Colon (tissue), 2 donors: Measurements from ENCODE around the gene BRCA1.
"Not testable (repeated sequence)": the region's sequence is repeated elsewhere in the genome, so short reads cannot be mapped to it uniquely, and the experiment has no call there.

Experiments
- FAIRE-seq: peaks from 2 replicates; lab custom pipeline; 2012; peaks lifted over from hg19 to GRCh38; lab: Jason Lieb, UNC
- donor health status: control.
- donor health status: control.

The BRCA1 gene

GRCh38 chr17:43133439-43133838 is 8.3 kb upstream of the BRCA1 start:
- not testable (repeated sequence) for FAIRE-seq

GRCh38 chr17:43132117-43132516 is 7.0 kb upstream of the BRCA1 start:
- FAIRE-seq: no peak

GRCh38 chr17:43129671-43130010 is 4.5 kb upstream of the BRCA1 start:
- FAIRE-seq: no peak

DNA sequence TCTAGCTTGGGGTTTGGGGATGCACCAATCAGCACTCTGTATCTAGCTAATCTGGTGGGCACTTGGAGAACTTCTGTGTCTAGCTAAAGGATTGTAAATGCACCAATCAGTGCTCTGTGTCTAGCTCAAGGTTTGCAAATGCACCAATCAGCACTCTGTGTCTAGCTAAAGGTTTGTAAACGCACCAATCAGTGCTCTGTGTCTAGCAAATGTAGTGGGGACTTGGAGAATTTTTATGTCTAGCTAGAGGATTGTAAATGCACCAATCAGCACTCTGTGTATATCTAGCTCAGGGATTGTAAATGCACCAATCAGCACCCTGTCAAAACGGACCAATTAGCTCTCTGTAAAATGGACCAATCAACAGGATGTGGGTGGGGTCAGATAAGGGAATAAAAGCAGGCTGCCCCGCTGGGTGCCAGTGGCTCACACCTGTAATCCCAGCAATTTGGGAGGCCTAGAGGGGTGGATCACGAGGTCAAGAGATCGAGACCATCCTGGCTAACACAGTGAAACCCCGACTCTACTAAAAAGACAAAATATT is 2.2 kb upstream of the BRCA1 start:
- not testable (repeated sequence) for FAIRE-seq

DNA sequence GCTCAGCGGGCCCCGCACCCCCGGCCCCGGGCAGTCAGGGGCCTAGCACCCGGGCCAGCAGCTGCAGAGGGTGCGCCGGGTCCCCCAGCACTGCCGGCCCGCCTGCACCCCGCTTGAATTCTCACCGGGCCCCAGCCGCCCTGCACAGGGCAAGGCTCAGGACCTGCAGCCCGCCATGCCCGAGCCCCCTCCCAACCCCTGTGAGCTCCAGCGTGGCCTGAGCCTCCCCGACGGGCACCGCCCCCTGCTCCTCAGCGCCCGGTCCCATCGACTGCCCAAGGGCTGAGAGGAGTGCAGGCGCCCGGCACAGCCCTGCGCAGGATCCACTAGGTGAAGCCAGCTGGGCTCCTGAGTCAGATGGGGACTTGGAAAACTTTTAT is 1.7 kb upstream of the BRCA1 start:
- FAIRE-seq: no peak

DNA sequence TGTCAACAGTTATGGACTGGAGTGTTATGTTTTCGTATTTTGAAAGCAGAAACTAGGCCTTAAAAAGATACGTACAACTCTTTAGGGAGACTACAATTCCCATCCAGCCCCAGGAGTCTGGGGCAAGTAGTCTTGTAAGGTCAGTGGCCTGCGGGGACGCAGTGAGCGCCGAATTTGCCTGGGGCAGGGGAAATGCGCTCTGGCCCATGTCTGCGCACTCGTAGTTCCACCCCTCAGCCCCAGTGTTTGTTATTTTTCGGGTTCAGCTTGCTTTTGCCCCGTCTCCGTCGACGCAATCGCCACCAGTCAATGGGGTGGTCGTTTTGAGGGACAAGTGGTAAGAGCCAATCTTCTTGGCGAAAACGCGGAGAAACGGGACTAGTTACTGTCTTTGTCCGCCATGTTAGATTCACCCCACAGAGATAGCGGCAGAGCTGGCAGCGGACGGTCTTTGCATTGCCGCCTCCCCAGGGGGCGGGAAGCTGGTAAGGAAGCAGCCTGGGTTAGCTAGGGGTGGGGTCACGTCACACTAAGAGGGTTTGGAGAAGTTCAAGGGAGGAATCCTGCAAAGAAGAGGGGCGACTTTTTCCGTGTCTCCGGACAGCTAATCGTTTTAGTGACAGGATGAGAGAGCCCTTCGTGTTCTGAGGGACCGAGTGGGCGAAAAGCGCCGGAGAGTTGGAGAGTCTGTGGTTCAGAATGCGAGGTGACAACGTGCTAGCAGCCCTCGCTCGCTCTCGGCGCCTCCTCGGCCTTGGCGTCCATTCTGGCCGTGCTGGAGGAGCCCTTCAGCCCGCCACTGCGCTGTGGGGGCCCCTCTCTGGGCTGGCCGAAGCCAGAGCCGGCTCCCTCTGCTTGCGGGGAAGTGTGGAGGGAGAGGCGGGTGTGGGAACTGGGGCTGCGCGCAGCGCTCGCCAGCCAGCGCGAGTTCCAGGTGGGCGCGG is 1.1 kb upstream of the BRCA1 start:
- no peak for FAIRE-seq

GRCh38 chr17:43118679-43119615 is 6.2 kb downstream of the BRCA1 start:
- no peak for FAIRE-seq

GRCh38 chr17:43114151-43114552 is 11.0 kb downstream of the BRCA1 start:
- FAIRE-seq: no peak

DNA sequence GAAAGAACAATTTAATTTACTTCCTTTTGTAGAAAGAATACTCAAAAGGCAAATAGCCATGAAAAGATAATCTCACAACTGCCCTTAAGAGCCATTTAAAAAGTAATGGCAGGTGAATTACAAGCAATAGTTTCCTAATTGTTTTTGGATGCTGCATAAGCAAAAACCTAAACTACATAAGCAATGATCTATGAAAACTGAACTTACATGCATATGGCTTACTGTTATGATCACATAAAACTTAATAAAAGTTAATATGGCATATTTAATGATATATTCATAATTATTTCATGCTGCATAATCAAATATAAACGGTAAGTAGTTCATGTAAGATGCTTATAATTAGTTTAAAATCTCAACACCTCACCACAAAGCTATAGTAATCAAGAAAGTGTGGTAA is 18.6 kb downstream of the BRCA1 start:
- no peak for FAIRE-seq

GRCh38 chr17:43105146-43105545 is 20.0 kb downstream of the BRCA1 start:
- FAIRE-seq: no peak

DNA sequence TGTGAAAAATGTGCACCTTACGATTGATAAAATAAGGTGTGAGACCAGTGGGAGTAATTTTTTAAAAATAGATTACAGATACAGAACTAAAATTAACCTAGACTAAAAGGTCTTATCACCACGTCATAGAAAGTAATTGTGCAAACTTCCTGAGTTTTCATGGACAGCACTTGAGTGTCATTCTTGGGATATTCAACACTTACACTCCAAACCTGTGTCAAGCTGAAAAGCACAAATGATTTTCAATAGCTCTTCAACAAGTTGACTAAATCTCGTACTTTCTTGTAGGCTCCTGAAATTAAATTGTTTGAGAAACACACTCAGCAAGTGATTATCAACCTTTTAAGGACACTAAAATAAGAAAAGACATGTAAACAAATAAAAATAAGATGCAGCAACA is 20.5 kb downstream of the BRCA1 start:
- FAIRE-seq: no peak

- not testable (repeated sequence) for FAIRE-seq
Measured at GRCh38 chr17:43095364-43095763, 29.8 kb downstream of the BRCA1 start.

- no peak for FAIRE-seq
Measured at GRCh38 chr17:43094129-43094835, 30.9 kb downstream of the BRCA1 start.

GRCh38 chr17:43092901-43093300 is 32.3 kb downstream of the BRCA1 start:
- no peak for FAIRE-seq

DNA sequence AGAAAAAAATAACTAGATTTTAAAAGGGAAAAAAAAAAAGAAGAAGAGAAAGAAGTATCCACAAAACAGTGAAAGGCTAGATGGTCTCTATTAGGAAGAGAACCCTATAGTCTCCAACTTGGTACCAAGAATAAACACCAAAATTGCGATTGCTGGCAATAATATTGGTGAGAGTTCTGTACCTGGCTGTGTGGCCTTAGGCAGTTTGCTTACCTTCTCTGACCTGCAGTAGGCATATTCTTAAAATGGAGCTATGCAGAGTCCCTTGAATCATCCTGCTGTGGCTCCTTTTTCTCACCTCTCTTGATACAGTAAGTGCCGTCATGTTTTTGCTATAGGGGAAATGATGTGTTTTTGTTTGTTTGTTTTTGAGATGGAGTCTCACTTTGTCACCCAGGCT is 35.1 kb downstream of the BRCA1 start:
- FAIRE-seq: no peak

- no peak for FAIRE-seq
Measured at GRCh38 chr17:43085474-43085873, 39.7 kb downstream of the BRCA1 start.

DNA sequence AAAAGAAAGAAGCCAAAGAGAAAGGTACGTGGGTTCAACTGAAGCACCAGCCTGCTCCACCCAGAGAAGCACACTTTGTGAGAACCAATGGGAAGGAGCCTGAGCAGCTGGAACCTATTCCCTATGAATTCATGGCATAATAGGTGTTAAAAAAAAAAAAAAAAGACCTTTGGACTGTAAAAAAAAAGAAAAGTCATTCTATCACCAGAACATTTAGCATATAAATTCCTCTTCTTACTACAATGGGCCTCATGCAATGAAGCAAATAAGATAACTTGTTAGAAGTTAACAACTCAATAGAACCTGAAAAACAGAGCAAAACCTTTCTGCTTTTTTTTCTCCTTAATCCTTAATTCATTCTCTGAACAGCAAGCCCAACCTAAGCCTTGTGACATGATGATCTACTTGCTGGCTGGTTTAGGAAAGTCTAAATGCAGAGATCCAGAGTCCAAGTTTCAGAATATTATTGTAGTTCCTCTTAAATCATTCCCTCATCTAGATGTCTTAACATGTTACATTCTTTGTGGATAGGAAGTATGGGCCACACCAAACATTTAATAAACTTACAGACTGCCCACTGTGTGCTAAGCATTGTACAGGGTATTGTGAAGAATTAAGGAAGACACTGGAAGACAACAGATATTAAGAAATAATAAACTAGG is 45.4 kb downstream of the BRCA1 start:
- no peak for FAIRE-seq

DNA sequence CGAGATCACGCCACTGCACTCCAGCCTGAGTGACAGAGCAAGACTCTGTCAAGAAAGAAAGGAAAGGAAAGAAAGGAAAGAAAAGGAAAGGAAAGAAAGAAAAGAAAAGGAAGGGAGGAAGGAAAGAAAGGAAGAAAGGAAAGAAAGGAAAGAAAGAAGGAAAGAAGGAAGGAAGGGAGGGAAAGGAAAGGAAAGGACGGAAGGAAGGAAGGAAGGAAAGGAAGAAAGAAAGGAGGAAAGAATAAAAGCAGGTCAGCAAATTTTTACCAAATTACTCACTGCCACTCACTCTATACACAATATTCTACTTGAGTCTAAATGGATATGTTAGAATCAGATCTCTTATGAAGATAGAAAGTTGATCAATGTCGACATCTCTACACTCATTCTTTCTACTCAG is 50.3 kb downstream of the BRCA1 start:
- no peak for FAIRE-seq

GRCh38 chr17:43070872-43071271 is 54.3 kb downstream of the BRCA1 start:
- FAIRE-seq: no peak

DNA sequence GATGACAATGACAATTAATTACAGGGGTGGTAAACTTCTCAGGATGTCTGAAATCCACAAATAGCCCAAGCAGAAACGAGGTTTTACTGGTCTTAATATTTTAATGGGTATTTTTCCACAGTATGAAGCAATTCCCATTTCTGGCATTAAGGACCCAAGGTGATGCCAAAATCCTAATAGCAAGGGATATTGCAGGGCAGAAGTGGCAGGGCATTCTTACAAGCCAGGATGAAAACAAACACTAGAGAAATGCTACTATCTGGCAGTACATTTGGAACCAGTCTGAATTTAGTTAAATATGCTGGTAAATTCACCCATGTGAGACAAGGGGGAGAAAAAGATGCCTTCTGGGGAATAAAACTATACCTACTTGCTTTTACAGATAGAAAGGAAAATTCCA is 54.9 kb downstream of the BRCA1 start:
- FAIRE-seq: no peak

GRCh38 chr17:43069368-43069898 is 55.7 kb downstream of the BRCA1 start:
- FAIRE-seq: no peak
